Osteoblast (primary cell): ENCODE results near the gene CASP7. TPM values are rescaled to one million over a fixed set of nuclear protein-coding genes. Genes with fewer than 3 reads are reported as not detected.
"Not testable (repeated sequence)": the region's sequence is repeated elsewhere in the genome, so short reads cannot be mapped to it uniquely, and the experiment has no call there.

Experiments used
- DNase-seq: peaks from one replicate; pipeline ENCODE4 v3.0.0; 2011; ENCODE audit warnings: low spot score, mixed read lengths; ENCODE audit not compliant: insufficient read length; ENCODE audit errors: missing footprints
- H2AFZ ChIP-seq: 2 replicates; pipeline ENCODE4 v1.6.0; 2011; ENCODE audit warnings: mild to moderate bottlenecking, low read length
- H3K27ac ChIP-seq: 2 replicates; pipeline ENCODE4 v1.5.1; 2011; ENCODE audit warnings: mild to moderate bottlenecking, low read depth, low read length, moderate library complexity
- H3K27me3 ChIP-seq: 2 replicates; pipeline ENCODE4 v1.6.0; 2012; ENCODE audit warnings: mild to moderate bottlenecking, control low read depth, inconsistent platforms, low read length, moderate library complexity; ENCODE audit not compliant: insufficient read depth
- H3K36me3 ChIP-seq: 2 replicates; pipeline ENCODE4 v1.5.1; 2011; ENCODE audit warnings: mild to moderate bottlenecking, low read length, control low read depth, moderate library complexity; ENCODE audit not compliant: insufficient read depth
- H3K4me1 ChIP-seq: 2 replicates; pipeline ENCODE4 v1.5.1; 2011; ENCODE audit warnings: mild to moderate bottlenecking, low read length, control low read depth, moderate library complexity; ENCODE audit not compliant: insufficient read depth
- H3K4me2 ChIP-seq: 2 replicates; pipeline ENCODE4 v1.6.0; 2011; ENCODE audit warnings: mild to moderate bottlenecking, low read length; ENCODE audit not compliant: insufficient read depth
- H3K4me3 ChIP-seq: fragments of 200-600 bp; sonication (generic); 3 replicates; pipeline ENCODE4 v1.5.1; 2012; ENCODE audit warnings: mild to moderate bottlenecking, low read length, inconsistent platforms; ENCODE audit not compliant: insufficient read depth
- H3K79me2 ChIP-seq: 2 replicates; pipeline ENCODE4 v1.6.0; 2012; ENCODE audit warnings: mild to moderate bottlenecking, low read length, control low read depth, inconsistent platforms; ENCODE audit not compliant: insufficient read depth
- H3K9me3 ChIP-seq: 2 replicates; pipeline ENCODE4 v1.5.1; 2011; ENCODE audit warnings: low read depth, low read length, control low read depth
- H4K20me1 ChIP-seq: 2 replicates; pipeline ENCODE4 v1.6.0; 2012; ENCODE audit warnings: mild to moderate bottlenecking, low read length, control low read depth; ENCODE audit not compliant: insufficient read depth
- CTCF ChIP-seq: IDR thresholded peaks from 2 replicates; pipeline ENCODE4 v1.5.1; 2011; ENCODE audit warnings: mild to moderate bottlenecking, low read depth, low read length, moderate library complexity; ENCODE audit errors: extremely low read depth
- total RNA-seq: library from RNA; depleted of rRNA; stranded (reverse); fragments of >200 nt; gene quantifications from 2 replicates; pipeline ENCODE4 v1.2.3, GENCODE V29; 2012

Gene CASP7
- total RNA-seq, 1 donor, result 21.7 TPM

- DNase-seq, result no peak
- TF ChIP-seq CTCF, result no peak
- Histone ChIP-seq H3K27ac (no peak overlapping the region), H4K20me1 (no peaks in the 10 kb centered on the region), H3K9me3 (no peaks in the 10 kb centered on the region), H3K79me2 (no peaks in the 10 kb centered on the region), H3K4me3 (no peak overlapping the region), H2AFZ (no peak overlapping the region), H3K4me2 (no peak overlapping the region), H3K27me3 (peaks cover 17% of the 10 kb centered on the region), H3K36me3 (no peaks in the 10 kb centered on the region), H3K4me1 (no peaks in the 10 kb centered on the region)
These were observed 84.9 kb downstream of the CASP7 start for GRCh38 chr10:113764582-113764981.

- Histone ChIP-seq H3K4me3 (no peak overlapping the region), H4K20me1 (no peaks in the 10 kb centered on the region), H2AFZ (no peak overlapping the region), H3K27ac (no peak overlapping the region), H3K79me2 (no peaks in the 10 kb centered on the region), H3K36me3 (no peaks in the 10 kb centered on the region), H3K4me2 (no peak overlapping the region), H3K27me3 (peaks cover 17% of the 10 kb centered on the region), H3K9me3 (no peaks in the 10 kb centered on the region), H3K4me1 (no peaks in the 10 kb centered on the region)
- no peak for DNase-seq
- TF ChIP-seq CTCF, result no peak
These were observed 86.2 kb downstream of the CASP7 start for GRCh38 chr10:113765910-113766309.

- Histone ChIP-seq H4K20me1 (no peaks in the 10 kb centered on the region), H3K27ac (no peak overlapping the region), H3K27me3 (peaks cover 21% of the 10 kb centered on the region), H3K4me3 (no peak overlapping the region), H3K4me2 (no peak overlapping the region), H3K9me3 (no peaks in the 10 kb centered on the region), H2AFZ (no peak overlapping the region), H3K4me1 (no peaks in the 10 kb centered on the region), H3K79me2 (no peaks in the 10 kb centered on the region), H3K36me3 (no peaks in the 10 kb centered on the region)
- TF ChIP-seq CTCF, result no peak
- no peak for DNase-seq
These were observed 87.5 kb downstream of the CASP7 start for GRCh38 chr10:113767222-113767621.

DNA sequence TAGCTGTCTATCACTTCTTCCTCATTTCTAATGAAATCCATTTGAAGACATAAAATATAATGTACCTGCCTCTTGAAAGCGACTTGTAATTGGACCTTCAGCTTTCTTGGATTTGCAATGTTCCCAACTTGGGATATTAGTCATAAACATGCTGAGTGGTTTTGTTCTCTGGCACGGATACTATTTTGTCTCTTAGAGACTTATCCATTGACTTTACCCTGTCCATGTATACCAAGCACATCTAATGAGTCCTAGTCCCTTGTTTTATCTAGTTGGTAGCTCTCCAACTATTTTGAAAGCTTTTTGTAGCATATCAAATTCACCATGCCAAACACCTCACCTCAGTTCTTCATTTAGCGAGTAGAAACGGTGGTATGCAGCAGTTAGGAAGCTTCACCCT is 90.6 kb downstream of the CASP7 start:
- DNase-seq, result no peak
- H3K27ac ChIP-seq, result no peak overlapping the region
- no peaks in the 10 kb centered on the region for H3K79me2 ChIP-seq
- H2AFZ ChIP-seq, result no peak overlapping the region
- no peaks in the 10 kb centered on the region for H3K9me3 ChIP-seq
- no peak overlapping the region for H3K4me2 ChIP-seq
- H3K4me1 ChIP-seq, result no peaks in the 10 kb centered on the region
- H3K4me3 ChIP-seq, result no peak overlapping the region
- H3K36me3 ChIP-seq, result no peaks in the 10 kb centered on the region
- H3K27me3 ChIP-seq, result peaks cover 35% of the 10 kb centered on the region
- H4K20me1 ChIP-seq, result no peaks in the 10 kb centered on the region
- no peak for TF ChIP-seq CTCF

DNA sequence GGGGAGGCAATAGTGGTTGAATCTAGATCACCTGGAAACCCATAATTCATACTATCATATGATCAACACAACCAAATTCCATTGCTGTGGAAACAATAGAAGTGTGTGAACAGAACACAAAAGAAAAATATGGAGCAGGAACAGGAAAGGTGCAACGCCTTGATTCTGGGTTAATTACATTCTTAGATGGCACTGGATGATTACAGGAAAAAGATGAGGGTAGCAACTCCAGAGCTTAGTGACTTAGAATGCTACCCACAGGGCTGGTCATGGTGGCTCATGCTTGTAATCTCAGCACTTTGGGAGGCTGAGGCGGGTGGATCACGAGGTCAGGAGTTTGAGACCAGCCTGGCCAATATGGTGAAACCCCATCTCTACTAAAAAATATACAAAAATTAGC is 91.4 kb downstream of the CASP7 start:
- H3K79me2 ChIP-seq, H3K27ac ChIP-seq, H3K9me3 ChIP-seq, H3K36me3 ChIP-seq, H4K20me1 ChIP-seq, H3K4me3 ChIP-seq, DNase-seq, H3K4me2 ChIP-seq, H3K4me1 ChIP-seq, H2AFZ ChIP-seq: not testable (repeated sequence)
- H3K27me3 ChIP-seq, result peaks cover 40% of the 10 kb centered on the region
